Chondrocyte (in vitro differentiated cells): ENCODE measurements around the gene MAN2A1. TPM values are rescaled to one million over a fixed set of nuclear protein-coding genes. Genes with fewer than 3 reads are reported as not detected.

Source experiments
- DNase-seq: peaks from one replicate; pipeline ENCODE4 v3.0.0; 2021; ENCODE audit warnings: mixed read lengths, low spot score
- H3K27ac Mint-ChIP-seq: one replicate; pipeline ENCODE4 v1.8.0; 2021; ENCODE audit warnings: mild to moderate bottlenecking, moderate library complexity, mixed read lengths; ENCODE audit not compliant: unreplicated experiment
- H3K27me3 Mint-ChIP-seq: 2 replicates; pipeline ENCODE4 v1.8.0; 2021; ENCODE audit warnings: low read depth, mixed read lengths
- H3K36me3 Mint-ChIP-seq: 2 replicates; pipeline ENCODE4 v1.8.0; 2021; ENCODE audit warnings: low read depth, mixed read lengths
- H3K4me1 Mint-ChIP-seq: 2 replicates; pipeline ENCODE4 v1.8.0; 2021; ENCODE audit warnings: low read depth, mild to moderate bottlenecking, mixed read lengths
- H3K4me3 Mint-ChIP-seq: one replicate; pipeline ENCODE4 v1.8.0; 2021; ENCODE audit warnings: mild to moderate bottlenecking, moderate library complexity, mixed read lengths; ENCODE audit not compliant: unreplicated experiment
- H3K9me3 Mint-ChIP-seq: 2 replicates; pipeline ENCODE4 v1.8.0; 2021; ENCODE audit warnings: low read depth, mixed read lengths
- total RNA-seq: library from RNA; stranded (reverse); gene quantifications from 3 replicates; pipeline ENCODE4 v1.2.1, GENCODE V29; 2021
- TF ChIP-seq, protein P1 (sequence below): fragments of 200-600 bp; sonication (generic); IDR thresholded peaks from 2 replicates; pipeline ENCODE4 v1.5.0; 2021; ENCODE audit warnings: antibody characterized with exemption, mild to moderate bottlenecking, moderate library complexity

The MAN2A1 gene
- total RNA-seq, 1 donor from 2014 or later, result 75.0 TPM

DNA sequence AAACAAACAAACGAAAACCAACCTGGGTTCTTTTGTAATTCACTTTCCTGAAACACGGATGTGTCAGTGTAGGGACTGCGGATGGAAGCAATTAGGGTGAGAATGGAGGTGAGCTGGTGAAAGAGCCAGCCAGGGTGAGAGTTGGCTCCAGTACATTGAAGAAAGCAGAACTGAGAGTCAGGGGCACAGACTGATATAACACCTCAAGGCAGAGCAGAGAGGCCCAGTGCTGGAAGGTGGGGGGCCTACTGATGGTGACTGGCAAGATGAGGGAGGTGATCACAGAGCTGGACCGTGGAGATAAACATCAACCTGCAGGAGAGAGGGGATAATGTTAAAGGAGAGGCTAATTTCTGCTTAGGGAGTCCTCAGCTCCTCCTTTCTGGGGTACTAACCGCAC is 221.1 kb downstream of the MAN2A1 start:
- DNase-seq, result no peak
- no peaks in the 10 kb centered on the region for H3K36me3 Mint-ChIP-seq
- no peak overlapping the region for H3K27ac Mint-ChIP-seq
- no peak overlapping the region for H3K4me3 Mint-ChIP-seq
- no peaks in the 10 kb centered on the region for H3K9me3 Mint-ChIP-seq
- TF ChIP-seq, protein P1, sequence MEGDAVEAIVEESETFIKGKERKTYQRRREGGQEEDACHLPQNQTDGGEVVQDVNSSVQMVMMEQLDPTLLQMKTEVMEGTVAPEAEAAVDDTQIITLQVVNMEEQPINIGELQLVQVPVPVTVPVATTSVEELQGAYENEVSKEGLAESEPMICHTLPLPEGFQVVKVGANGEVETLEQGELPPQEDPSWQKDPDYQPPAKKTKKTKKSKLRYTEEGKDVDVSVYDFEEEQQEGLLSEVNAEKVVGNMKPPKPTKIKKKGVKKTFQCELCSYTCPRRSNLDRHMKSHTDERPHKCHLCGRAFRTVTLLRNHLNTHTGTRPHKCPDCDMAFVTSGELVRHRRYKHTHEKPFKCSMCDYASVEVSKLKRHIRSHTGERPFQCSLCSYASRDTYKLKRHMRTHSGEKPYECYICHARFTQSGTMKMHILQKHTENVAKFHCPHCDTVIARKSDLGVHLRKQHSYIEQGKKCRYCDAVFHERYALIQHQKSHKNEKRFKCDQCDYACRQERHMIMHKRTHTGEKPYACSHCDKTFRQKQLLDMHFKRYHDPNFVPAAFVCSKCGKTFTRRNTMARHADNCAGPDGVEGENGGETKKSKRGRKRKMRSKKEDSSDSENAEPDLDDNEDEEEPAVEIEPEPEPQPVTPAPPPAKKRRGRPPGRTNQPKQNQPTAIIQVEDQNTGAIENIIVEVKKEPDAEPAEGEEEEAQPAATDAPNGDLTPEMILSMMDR, result no peak
- H3K27me3 Mint-ChIP-seq, result no peaks in the 10 kb centered on the region
- H3K4me1 Mint-ChIP-seq, result peaks cover 20% of the 10 kb centered on the region

DNA sequence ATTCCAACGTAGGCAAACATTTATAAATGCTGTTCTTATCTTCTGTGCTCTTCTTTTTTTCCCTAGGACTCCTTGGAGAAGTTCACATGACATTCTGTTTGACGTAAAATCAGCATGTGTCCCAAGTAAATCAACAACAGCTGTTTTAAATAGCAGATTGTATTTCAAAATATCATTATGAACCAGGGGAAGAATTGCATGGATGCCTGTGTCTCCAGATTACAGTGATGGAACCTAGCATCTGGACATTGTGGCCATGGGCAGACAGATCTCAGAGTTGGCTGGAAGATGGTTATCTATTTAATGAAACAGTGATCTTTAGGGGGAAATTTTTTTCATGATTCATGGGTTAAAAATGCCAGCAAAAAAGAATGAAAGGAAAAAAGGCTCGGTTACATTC is 222.0 kb downstream of the MAN2A1 start:
- TF ChIP-seq, protein P1, result no peak
- Mint-ChIP-seq H3K27ac (no peak overlapping the region), H3K4me3 (no peak overlapping the region), H3K9me3 (no peaks in the 10 kb centered on the region), H3K36me3 (no peaks in the 10 kb centered on the region), H3K4me1 (peaks cover 18% of the 10 kb centered on the region), H3K27me3 (no peaks in the 10 kb centered on the region)
- no peak for DNase-seq

DNA sequence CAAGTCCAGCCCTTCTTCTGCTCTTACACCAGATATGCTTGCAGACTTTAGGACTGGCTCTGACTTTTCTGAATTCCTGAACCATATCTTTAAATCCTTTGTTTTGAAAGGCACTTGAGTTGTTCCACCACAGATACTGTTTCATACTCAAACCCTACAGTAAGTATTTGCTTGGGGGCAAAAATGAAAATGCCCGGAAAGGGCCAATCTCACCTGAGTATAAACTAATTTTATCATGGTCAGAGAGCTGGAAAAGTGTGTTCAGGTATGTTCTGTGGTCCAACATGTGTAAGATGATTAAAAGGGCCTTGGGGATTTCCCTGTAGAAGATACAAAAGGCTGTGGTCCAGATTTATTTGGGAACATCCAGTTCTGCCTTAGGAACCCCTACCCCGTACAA is 225.2 kb downstream of the MAN2A1 start:
- Mint-ChIP-seq H3K4me1 (peaks cover 4% of the 10 kb centered on the region), H3K27me3 (no peaks in the 10 kb centered on the region), H3K27ac (no peak overlapping the region), H3K9me3 (peaks cover 7% of the 10 kb centered on the region), H3K36me3 (peaks cover 2% of the 10 kb centered on the region), H3K4me3 (no peak overlapping the region)
- TF ChIP-seq, protein P1, result no peak
- no peak for DNase-seq

DNA sequence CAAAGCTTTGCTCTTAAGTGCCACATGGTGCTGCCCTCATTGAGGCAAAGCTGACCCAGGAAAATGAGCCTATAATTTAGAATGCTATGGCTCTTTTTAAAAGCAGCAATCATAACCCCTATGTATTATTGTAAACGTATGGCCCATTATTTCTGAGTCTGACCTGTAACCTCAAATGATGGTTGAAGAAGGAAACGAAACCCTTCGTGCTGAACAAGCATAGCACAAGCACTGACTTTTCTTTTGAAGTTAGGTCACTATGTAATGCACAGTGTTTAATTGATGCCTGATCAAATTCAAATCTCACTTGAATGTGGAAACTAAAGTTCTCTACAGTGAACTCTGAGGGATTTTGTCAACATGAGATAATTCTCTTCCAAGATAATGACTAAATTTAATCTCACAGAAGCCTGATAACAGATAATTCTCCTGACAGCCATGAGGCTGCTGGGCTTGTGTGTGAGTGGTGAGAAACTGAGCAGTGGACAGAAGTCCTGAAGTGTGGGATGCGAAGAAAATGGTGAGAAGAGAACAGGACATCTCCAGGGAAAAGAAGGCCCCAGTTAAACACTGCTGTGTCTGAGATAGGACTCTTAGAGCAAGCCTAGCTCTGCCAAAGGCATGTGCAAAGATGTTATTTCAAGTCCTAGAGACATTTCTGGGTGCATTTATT is 226.9 kb downstream of the MAN2A1 start:
- DNase-seq, result no peak
- Mint-ChIP-seq H3K27me3 (no peaks in the 10 kb centered on the region), H3K4me3 (no peak overlapping the region), H3K9me3 (peaks cover 7% of the 10 kb centered on the region), H3K36me3 (peaks cover 2% of the 10 kb centered on the region), H3K4me1 (peaks cover 4% of the 10 kb centered on the region), H3K27ac (peak overlapping the region; percentile 39)
- TF ChIP-seq, protein P1, result no peak
